Natural killer cell treated with Interleukin-12 subunit alpha and Interleukin-12 subunit beta and Interleukin-15 and Interleukin-18, amount 100 ng/mL, for 72 hours (primary cell): ENCODE results near the gene RBM20. TPM values are rescaled to one million over a fixed set of nuclear protein-coding genes. Genes with fewer than 3 reads are reported as not detected.

Source experiments
- ATAC-seq, 2 donors: fragments of 150-1000 bp; cut with Tn5 transposase in 1 of 2; sonication (Bioruptor Pico), chemical (Tn5 transposase) in 1 of 2; 2 replicates each; pipeline ENCODE4 v1.10.0; 2021
- DNase-seq: peaks from one replicate; pipeline ENCODE4 v3.0.0; 2022; ENCODE audit warnings: low spot score
- H3K27ac Mint-ChIP-seq, 2 donors: 1 replicate in 1 of 2; 2 replicates in 1 of 2; pipeline ENCODE4 v1.8.0; 2022; ENCODE audit warnings: mixed read lengths in 2 of 2, mild to moderate bottlenecking in 1 of 2, moderate library complexity in 1 of 2
- H3K27me3 Mint-ChIP-seq, 2 donors: 1 replicate in 1 of 2; 2 replicates in 1 of 2; pipeline ENCODE4 v1.8.0; 2022; ENCODE audit warnings: mixed read lengths in 2 of 2
- H3K36me3 Mint-ChIP-seq: one replicate; pipeline ENCODE4 v1.8.0; 2022; ENCODE audit warnings: mixed read lengths
- H3K4me1 Mint-ChIP-seq, 2 donors: 1 replicate in 1 of 2; 2 replicates in 1 of 2; pipeline ENCODE4 v1.8.0; 2022; ENCODE audit warnings: low read depth in 2 of 2, mixed read lengths in 2 of 2, mild to moderate bottlenecking in 1 of 2
- H3K4me3 Mint-ChIP-seq: one replicate; pipeline ENCODE4 v1.8.0; 2022; ENCODE audit warnings: mixed read lengths
- H3K9me3 Mint-ChIP-seq: 2 replicates; pipeline ENCODE4 v1.8.0; 2022; ENCODE audit warnings: mixed read lengths
- total RNA-seq, 2 donors: library from RNA; stranded (reverse); gene quantifications; one replicate each; pipeline ENCODE4 v1.2.3, GENCODE V29; 2022

Gene RBM20
- total RNA-seq, 2 donors from 2014 or later, result not detected

- no peaks in the 10 kb centered on the region for H3K36me3 Mint-ChIP-seq
- no peak overlapping the region for H3K4me3 Mint-ChIP-seq
- peaks cover 5 to 20% of the 10 kb centered on the region in 2 donors for H3K4me1 Mint-ChIP-seq
- ATAC-seq (no peak), DNase-seq (no peak)
- peak overlapping the region in 1 of 2 donors; percentile 71 for H3K27ac Mint-ChIP-seq
- peaks cover 0 to 7% of the 10 kb centered on the region in 2 donors for H3K27me3 Mint-ChIP-seq
- no peaks in the 10 kb centered on the region for H3K9me3 Mint-ChIP-seq
These were observed 159.2 kb downstream of the RBM20 start for GRCh38 chr10:110803239-110803749.

- no peaks in the 10 kb centered on the region for H3K9me3 Mint-ChIP-seq
- DNase-seq, result no peak
These were observed 159.7 kb downstream of the RBM20 start for GRCh38 chr10:110803830-110804338.

GRCh38 chr10:110804376-110804775, 160.2 kb downstream of the RBM20 start:
- H3K9me3 Mint-ChIP-seq, result no peaks in the 10 kb centered on the region
- DNase-seq (no peak), ATAC-seq (no peak)
- no peak overlapping the region for H3K4me3 Mint-ChIP-seq
- H3K36me3 Mint-ChIP-seq, result no peaks in the 10 kb centered on the region
- H3K27ac Mint-ChIP-seq, result peak overlapping the region; percentile 21 to 71
- H3K27me3 Mint-ChIP-seq, result peaks cover 0 to 7% of the 10 kb centered on the region in 2 donors
- peaks cover 5 to 20% of the 10 kb centered on the region in 2 donors for H3K4me1 Mint-ChIP-seq

More at GRCh38 chr10:110803830-110804338, 159.7 kb downstream of the RBM20 start:
- peak overlapping the region; percentile 26 for H3K4me3 Mint-ChIP-seq
- H3K27ac Mint-ChIP-seq, result peak overlapping the region; percentile 21 to 71
- H3K4me1 Mint-ChIP-seq, result peaks cover 5 to 20% of the 10 kb centered on the region in 2 donors
- peak; percentile 57 to 74 for ATAC-seq
- no peaks in the 10 kb centered on the region for H3K36me3 Mint-ChIP-seq
- H3K27me3 Mint-ChIP-seq, result peaks cover 0 to 7% of the 10 kb centered on the region in 2 donors

- Mint-ChIP-seq H3K4me3 (no peak overlapping the region), H3K27ac (peak overlapping the region in 1 of 2 donors; percentile 21), H3K36me3 (no peaks in the 10 kb centered on the region), H3K9me3 (no peaks in the 10 kb centered on the region), H3K27me3 (peaks cover 0 to 10% of the 10 kb centered on the region in 2 donors), H3K4me1 (peaks cover 5 to 20% of the 10 kb centered on the region in 2 donors)
- ATAC-seq (no peak), DNase-seq (no peak)
These were observed 161.2 kb downstream of the RBM20 start for GRCh38 chr10:110805292-110805691.

GRCh38 chr10:110806335-110806734, 162.2 kb downstream of the RBM20 start:
- ATAC-seq, result no peak
- Mint-ChIP-seq H3K36me3 (no peaks in the 10 kb centered on the region), H3K4me3 (no peak overlapping the region), H3K4me1 (peaks cover 5 to 20% of the 10 kb centered on the region in 2 donors), H3K9me3 (no peaks in the 10 kb centered on the region), H3K27ac (no peak overlapping the region), H3K27me3 (peaks cover 0 to 6% of the 10 kb centered on the region in 2 donors)
- no peak for DNase-seq

GRCh38 chr10:110808123-110808522, 164.0 kb downstream of the RBM20 start:
- no peaks in the 10 kb centered on the region for H3K36me3 Mint-ChIP-seq
- H3K4me1 Mint-ChIP-seq, result peaks cover 5 to 15% of the 10 kb centered on the region in 2 donors
- H3K27me3 Mint-ChIP-seq, result peaks cover 0 to 3% of the 10 kb centered on the region in 2 donors
- DNase-seq, result no peak
- H3K4me3 Mint-ChIP-seq, result no peak overlapping the region
- ATAC-seq, result no peak
- H3K27ac Mint-ChIP-seq, result no peak overlapping the region
- H3K9me3 Mint-ChIP-seq, result no peaks in the 10 kb centered on the region

- Mint-ChIP-seq H3K27me3 (peaks cover 0 to 3% of the 10 kb centered on the region in 2 donors), H3K36me3 (no peaks in the 10 kb centered on the region), H3K9me3 (no peaks in the 10 kb centered on the region), H3K4me3 (no peak overlapping the region), H3K4me1 (peaks cover 5 to 15% of the 10 kb centered on the region in 2 donors), H3K27ac (no peak overlapping the region)
- no peak for DNase-seq
- no peak for ATAC-seq
These were observed 164.5 kb downstream of the RBM20 start for GRCh38 chr10:110808615-110809014.

GRCh38 chr10:110810625-110811024, 166.5 kb downstream of the RBM20 start:
- no peak overlapping the region for H3K27ac Mint-ChIP-seq
- H3K9me3 Mint-ChIP-seq, result no peaks in the 10 kb centered on the region
- peaks cover 0 to 3% of the 10 kb centered on the region in 2 donors for H3K27me3 Mint-ChIP-seq
- DNase-seq, result no peak
- no peak for ATAC-seq
- H3K36me3 Mint-ChIP-seq, result no peaks in the 10 kb centered on the region
- peaks cover 5 to 11% of the 10 kb centered on the region in 2 donors for H3K4me1 Mint-ChIP-seq
- H3K4me3 Mint-ChIP-seq, result no peak overlapping the region

- no peak overlapping the region for H3K4me3 Mint-ChIP-seq
- peaks cover 12 to 24% of the 10 kb centered on the region in 2 donors for H3K4me1 Mint-ChIP-seq
- H3K9me3 Mint-ChIP-seq, result no peaks in the 10 kb centered on the region
- ATAC-seq, result no peak
- peaks cover 0 to 3% of the 10 kb centered on the region in 2 donors for H3K27me3 Mint-ChIP-seq
- H3K36me3 Mint-ChIP-seq, result no peaks in the 10 kb centered on the region
- no peak overlapping the region for H3K27ac Mint-ChIP-seq
- no peak for DNase-seq
These were observed 167.8 kb downstream of the RBM20 start for GRCh38 chr10:110811791-110812581.

GRCh38 chr10:110812583-110812982, 168.4 kb downstream of the RBM20 start:
- Mint-ChIP-seq H3K36me3 (no peaks in the 10 kb centered on the region), H3K4me3 (no peak overlapping the region), H3K27ac (no peak overlapping the region), H3K4me1 (peaks cover 12 to 24% of the 10 kb centered on the region in 2 donors), H3K27me3 (peaks cover 0 to 3% of the 10 kb centered on the region in 2 donors), H3K9me3 (no peaks in the 10 kb centered on the region)
- no peak for ATAC-seq
- DNase-seq, result no peak

GRCh38 chr10:110813743-110814472, 169.8 kb downstream of the RBM20 start:
- H3K9me3 Mint-ChIP-seq, result no peaks in the 10 kb centered on the region
- H3K27me3 Mint-ChIP-seq, result peaks cover 0 to 3% of the 10 kb centered on the region in 2 donors

GRCh38 chr10:110815354-110816004, 171.3 kb downstream of the RBM20 start:
- Mint-ChIP-seq H3K4me1 (peaks cover 12 to 24% of the 10 kb centered on the region in 2 donors), H3K9me3 (no peaks in the 10 kb centered on the region), H3K27me3 (no peaks in the 10 kb centered on the region), H3K4me3 (peak overlapping the region; percentile 10), H3K36me3 (no peaks in the 10 kb centered on the region), H3K27ac (peak overlapping the region; percentile 58)
- DNase-seq (no peak), ATAC-seq (peak; percentile 60 to 69)

More at GRCh38 chr10:110813743-110814472, 169.8 kb downstream of the RBM20 start:
- H3K4me1 Mint-ChIP-seq, result peaks cover 12 to 24% of the 10 kb centered on the region in 2 donors
- no peak overlapping the region for H3K4me3 Mint-ChIP-seq
- no peak overlapping the region for H3K27ac Mint-ChIP-seq
- DNase-seq (no peak), ATAC-seq (no peak)
- H3K36me3 Mint-ChIP-seq, result no peaks in the 10 kb centered on the region

- Mint-ChIP-seq H3K36me3 (no peaks in the 10 kb centered on the region), H3K27me3 (no peaks in the 10 kb centered on the region), H3K27ac (no peak overlapping the region), H3K4me3 (no peak overlapping the region), H3K9me3 (no peaks in the 10 kb centered on the region), H3K4me1 (peaks cover 12 to 24% of the 10 kb centered on the region in 2 donors)
- ATAC-seq (no peak), DNase-seq (no peak)
These were observed 173.5 kb downstream of the RBM20 start for GRCh38 chr10:110817614-110818013.
